Stimulated activated CD4-positive, alpha-beta T cell treated with anti-CD3 and anti-CD28 coated beads, Interleukin-15, amount 100 ng/mL, for 24 hours (primary cell): ENCODE data around the gene ANKRD18A.
"Not testable (repeated sequence)": the region's sequence is repeated elsewhere in the genome, so short reads cannot be mapped to it uniquely, and the experiment has no call there.

ENCODE experiments used
- DNase-seq: peaks from one replicate; pipeline ENCODE4 v3.0.0-alpha.2; 2020

ANKRD18A gene

GRCh38 chr9:38622951-38623350 lies 2.6 kb upstream of the ANKRD18A start:
- DNase-seq, result no peak

- DNase-seq, result peak; percentile 32
Observed at GRCh38 chr9:38622288-38622674, 1.9 kb upstream of the ANKRD18A start.

GRCh38 chr9:38621434-38622287 lies 1.3 kb upstream of the ANKRD18A start:
- DNase-seq, result peak; percentile 66

- peak; percentile 51 for DNase-seq
Observed at GRCh38 chr9:38619556-38620447, 594 bp downstream of the ANKRD18A start.

- not testable (repeated sequence) for DNase-seq
Observed at GRCh38 chr9:38598029-38598745, 22.2 kb downstream of the ANKRD18A start.

GRCh38 chr9:38595117-38595516 lies 25.3 kb downstream of the ANKRD18A start:
- DNase-seq, result not testable (repeated sequence)

- DNase-seq, result not testable (repeated sequence)
Observed at GRCh38 chr9:38591346-38592063, 28.9 kb downstream of the ANKRD18A start.

- DNase-seq, result not testable (repeated sequence)
Observed at GRCh38 chr9:38583765-38584164, 36.6 kb downstream of the ANKRD18A start.

GRCh38 chr9:38580112-38580511 lies 40.3 kb downstream of the ANKRD18A start:
- DNase-seq, result not testable (repeated sequence)

- not testable (repeated sequence) for DNase-seq
Observed at GRCh38 chr9:38576181-38576580, 44.2 kb downstream of the ANKRD18A start.

GRCh38 chr9:38566048-38566447 lies 54.3 kb downstream of the ANKRD18A start:
- DNase-seq, result not testable (repeated sequence)

GRCh38 chr9:38565178-38565577 lies 55.2 kb downstream of the ANKRD18A start:
- DNase-seq, result not testable (repeated sequence)

- not testable (repeated sequence) for DNase-seq
Observed at GRCh38 chr9:38563911-38564310, 56.5 kb downstream of the ANKRD18A start.

- DNase-seq, result not testable (repeated sequence)
Observed at GRCh38 chr9:38561134-38561533, 59.3 kb downstream of the ANKRD18A start.

- not testable (repeated sequence) for DNase-seq
Observed at GRCh38 chr9:38559172-38559571, 61.2 kb downstream of the ANKRD18A start.

GRCh38 chr9:38557746-38558145 lies 62.6 kb downstream of the ANKRD18A start:
- not testable (repeated sequence) for DNase-seq

- DNase-seq, result not testable (repeated sequence)
Observed at GRCh38 chr9:38554966-38555365, 65.4 kb downstream of the ANKRD18A start.

GRCh38 chr9:38553019-38553418 lies 67.4 kb downstream of the ANKRD18A start:
- DNase-seq, result not testable (repeated sequence)

- DNase-seq, result peak; percentile 64
Observed at GRCh38 chr9:38546497-38547163, 73.8 kb downstream of the ANKRD18A start.

GRCh38 chr9:38540535-38540934 lies 79.9 kb downstream of the ANKRD18A start:
- DNase-seq, result not testable (repeated sequence)

GRCh38 chr9:38529317-38529716 lies 91.1 kb downstream of the ANKRD18A start:
- no peak for DNase-seq
